DND-41 (cell line): ENCODE measurements around the gene COL9A3.

Experiments used
- ATAC-seq: fragments of 200-7000 bp; cut with Tn5 transposase; 3 replicates; pipeline ENCODE4 v1.9.1; 2021; ENCODE audit warnings: low read depth; ENCODE audit not compliant: insufficient read depth
- DNase-seq: peaks from one replicate; pipeline ENCODE4 v3.0.0-alpha.2; 2020
- H2AFZ ChIP-seq: 2 replicates; pipeline ENCODE4 v1.6.0; 2012; ENCODE audit warnings: low read depth, low read length
- H3K27ac ChIP-seq: 2 replicates; pipeline ENCODE4 v1.5.1; 2012; ENCODE audit warnings: low read length, inconsistent platforms
- H3K27me3 ChIP-seq: fragments of 200-600 bp; sonication (generic); 2 replicates; pipeline ENCODE4 v1.6.0; 2012; ENCODE audit warnings: low read length, mild to moderate bottlenecking, inconsistent platforms; ENCODE audit not compliant: insufficient read depth, poor library complexity
- H3K36me3 ChIP-seq: 2 replicates; pipeline ENCODE4 v1.5.1; 2012; ENCODE audit warnings: low read length, inconsistent platforms; ENCODE audit not compliant: insufficient read depth
- H3K4me1 ChIP-seq: 2 replicates; pipeline ENCODE4 v1.5.1; 2012; ENCODE audit warnings: mild to moderate bottlenecking, low read length; ENCODE audit not compliant: insufficient read depth
- H3K4me2 ChIP-seq: 2 replicates; pipeline ENCODE4 v1.6.0; 2012; ENCODE audit warnings: mild to moderate bottlenecking, moderate library complexity, low read length, inconsistent platforms; ENCODE audit not compliant: insufficient read depth
- H3K4me3 ChIP-seq, 2 experiments: fragments of 200-600 bp in 1 of 2; shearing (Covaris generic) in 1 of 2; 2 replicates each; pipeline ENCODE4 v1.5.1; 2012 to 2016; ENCODE audit warnings: inconsistent platforms in 2 of 2, low read length in 2 of 2, mild to moderate bottlenecking in 2 of 2, low read depth in 1 of 2, moderate library complexity in 1 of 2
- H3K79me2 ChIP-seq: 2 replicates; pipeline ENCODE4 v1.6.0; 2012; ENCODE audit warnings: low read length, inconsistent platforms; ENCODE audit not compliant: insufficient read depth
- H3K9ac ChIP-seq: 2 replicates; pipeline ENCODE4 v1.6.0; 2012; ENCODE audit warnings: low read depth, mild to moderate bottlenecking, inconsistent platforms, low read length, moderate library complexity
- H3K9me3 ChIP-seq: 2 replicates; pipeline ENCODE4 v1.5.1; 2012; ENCODE audit warnings: low read length, moderate library complexity, mild to moderate bottlenecking, inconsistent platforms; ENCODE audit not compliant: insufficient read depth, severe bottlenecking
- H4K20me1 ChIP-seq: 2 replicates; pipeline ENCODE4 v1.6.0; 2012; ENCODE audit warnings: low read length; ENCODE audit not compliant: insufficient read depth
- CTCF ChIP-seq: IDR thresholded peaks from 2 replicates; pipeline ENCODE4 v1.5.1; 2012; ENCODE audit warnings: borderline replicate concordance, low read length, moderate library complexity, mild to moderate bottlenecking; ENCODE audit not compliant: poor library complexity, severe bottlenecking; ENCODE audit errors: extremely low read depth
- EZH2 ChIP-seq: IDR thresholded peaks from 3 replicates; pipeline ENCODE4 v1.6.1; 2012; ENCODE audit warnings: borderline replicate concordance, low read depth, mild to moderate bottlenecking, moderate library complexity, low read length, inconsistent platforms; ENCODE audit not compliant: severe bottlenecking

Gene COL9A3

GRCh38 chr20:62840244-62841197 lies 23.7 kb downstream of the COL9A3 start:
- Histone ChIP-seq H3K4me1 (no peaks in the 10 kb centered on the region), H3K27me3 (no peaks in the 10 kb centered on the region), H3K9ac (no peak overlapping the region), H2AFZ (no peak overlapping the region), H3K4me2 (no peak overlapping the region), H3K27ac (no peak overlapping the region), H3K9me3 (no peaks in the 10 kb centered on the region), H3K4me3 (no peak overlapping the region), H3K79me2 (no peaks in the 10 kb centered on the region), H4K20me1 (no peaks in the 10 kb centered on the region), H3K36me3 (peaks cover 11% of the 10 kb centered on the region)
- DNase-seq (no peak), ATAC-seq (no peak)
- TF ChIP-seq CTCF (no peak), EZH2 (no peak)

GRCh38 chr20:62841705-62842212 lies 24.9 kb downstream of the COL9A3 start:
- H2AFZ ChIP-seq = no peak overlapping the region
- no peaks in the 10 kb centered on the region for H3K79me2 ChIP-seq
- no peak overlapping the region for H3K4me2 ChIP-seq
- peaks cover 24% of the 10 kb centered on the region for H3K36me3 ChIP-seq
- TF ChIP-seq EZH2 (no peak), CTCF (no peak)
- no peak overlapping the region for H3K9ac ChIP-seq
- no peak for ATAC-seq
- no peaks in the 10 kb centered on the region for H4K20me1 ChIP-seq
- no peaks in the 10 kb centered on the region for H3K27me3 ChIP-seq
- H3K27ac ChIP-seq = no peak overlapping the region
- H3K4me1 ChIP-seq = no peaks in the 10 kb centered on the region
- H3K9me3 ChIP-seq = no peaks in the 10 kb centered on the region
- no peak overlapping the region for H3K4me3 ChIP-seq
- no peak for DNase-seq

GRCh38 chr20:62843656-62844055 lies 26.8 kb downstream of the COL9A3 start:
- peaks cover 39% of the 10 kb centered on the region for H3K36me3 ChIP-seq

More at GRCh38 chr20:62843656-62844055, 26.8 kb downstream of the COL9A3 start:
- ATAC-seq (no peak), DNase-seq (no peak)
- Histone ChIP-seq H3K4me2 (no peak overlapping the region), H3K9ac (no peak overlapping the region), H4K20me1 (0 out of 2 replicates have a peak, but pooled peaks cover 2% of the 10 kb centered on the region), H3K27me3 (no peaks in the 10 kb centered on the region), H3K4me1 (no peaks in the 10 kb centered on the region), H3K27ac (no peak overlapping the region), H3K4me3 (no peak overlapping the region), H3K9me3 (no peaks in the 10 kb centered on the region), H3K79me2 (no peaks in the 10 kb centered on the region), H2AFZ (no peak overlapping the region)
- TF ChIP-seq CTCF = no peak
- no peak for TF ChIP-seq EZH2
